G401 (cell line): ENCODE measurements around the gene PARM1. TPM values are rescaled to one million over a fixed set of nuclear protein-coding genes. Genes with fewer than 3 reads are reported as not detected.

Source experiments
- DNase-seq: peaks from one replicate; pipeline ENCODE4 v3.0.0-alpha.2; 2015; ENCODE audit warnings: low spot score
- in situ Hi-C: cut with HindIII; loops from 2 replicates; pipeline ENCODE4 v1.10.0; 2016; ENCODE audit warnings: low sequenced_read_pairs, mixed read lengths
- total RNA-seq: library from RNA; depleted of rRNA; stranded (reverse); fragments of >200 nt; shearing (Covaris generic); gene quantifications from 2 replicates; pipeline ENCODE4 v1.2.3, GENCODE V29; 2014; rRNA removed

Gene PARM1
- total RNA-seq, 1 experiment from 2014 or later, result not detected

DNA sequence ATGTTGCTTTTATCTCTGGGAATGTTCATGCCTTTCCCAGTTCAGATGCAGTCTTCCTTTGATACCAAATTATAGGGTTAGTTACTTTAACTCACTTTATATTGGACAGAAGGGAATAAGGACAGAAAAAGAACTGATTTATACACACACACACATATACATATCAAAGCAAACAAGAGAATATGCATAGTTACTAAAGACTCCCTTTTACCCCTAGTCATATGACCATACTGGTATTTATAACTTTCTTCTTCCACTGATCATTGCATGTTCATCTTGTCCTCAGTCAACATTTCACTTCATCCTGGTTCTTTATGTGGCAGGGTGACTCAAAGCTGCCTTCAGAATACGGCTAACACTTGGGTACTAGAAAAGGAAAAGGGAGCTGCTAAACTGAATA lies 120.4 kb downstream of the PARM1 start:
- in situ Hi-C loops, result no loop called here
- DNase-seq, result no peak

DNA sequence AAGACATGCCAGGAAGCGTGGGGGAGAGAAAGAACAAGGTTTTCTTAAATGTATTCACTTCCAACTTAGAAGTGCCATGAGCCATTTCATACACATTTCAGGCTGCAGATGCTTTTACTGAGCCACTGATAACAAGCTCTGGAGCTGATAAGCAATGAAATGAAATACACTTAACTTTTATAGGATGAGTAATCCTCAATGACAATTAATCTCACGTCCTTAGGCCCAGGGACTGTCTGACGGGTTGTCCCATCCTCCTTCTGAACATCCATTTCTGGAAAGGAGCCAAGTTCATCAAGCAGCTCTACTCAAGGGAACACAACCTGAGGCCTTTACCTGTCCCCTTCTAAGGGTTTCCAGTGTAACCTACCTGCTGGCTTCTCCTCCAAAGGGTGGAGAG lies 121.2 kb downstream of the PARM1 start:
- in situ Hi-C loops, result no loop called here
- DNase-seq, result no peak

DNA sequence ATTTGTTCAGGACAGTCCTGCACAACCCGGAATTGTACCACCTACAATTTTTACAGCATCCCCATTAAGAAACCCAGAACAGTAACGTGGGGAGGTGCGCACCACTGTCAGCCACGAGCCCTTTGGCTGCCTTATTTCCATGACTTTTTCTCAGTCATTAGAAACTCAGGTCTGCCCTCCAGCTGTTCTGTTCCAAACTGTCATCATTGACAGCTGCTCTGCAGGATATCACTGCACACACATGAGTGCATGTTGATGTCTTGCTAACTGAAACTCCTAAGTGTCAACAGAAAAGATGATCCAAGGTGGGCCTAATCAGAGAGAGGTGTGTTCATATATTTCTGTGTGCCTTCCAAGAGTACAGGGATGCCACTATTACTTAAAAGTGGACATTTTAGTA lies 123.4 kb downstream of the PARM1 start:
- DNase-seq, result no peak
- in situ Hi-C loops, result no loop called here

DNA sequence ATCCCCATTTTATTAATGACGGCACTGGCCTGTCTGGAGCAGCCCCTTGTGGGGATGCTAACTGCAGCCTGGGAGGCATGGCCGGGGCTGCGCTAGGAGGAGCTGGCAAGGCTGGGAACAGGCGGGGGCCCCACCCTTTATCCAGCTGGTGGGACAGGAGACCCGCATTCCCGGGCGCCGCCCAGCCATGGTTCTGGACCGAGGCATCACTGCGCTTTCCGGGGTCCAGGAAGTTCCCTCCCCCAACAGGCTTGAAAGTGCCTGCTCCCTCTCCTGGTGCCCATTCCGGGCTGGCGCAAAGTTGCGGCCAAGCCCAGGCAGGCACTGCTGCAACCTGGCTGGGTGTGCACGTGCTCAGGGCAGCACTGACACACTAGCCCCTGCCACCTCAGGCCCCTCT lies 124.5 kb downstream of the PARM1 start:
- in situ Hi-C loops, result no loop called here
- no peak for DNase-seq

DNA sequence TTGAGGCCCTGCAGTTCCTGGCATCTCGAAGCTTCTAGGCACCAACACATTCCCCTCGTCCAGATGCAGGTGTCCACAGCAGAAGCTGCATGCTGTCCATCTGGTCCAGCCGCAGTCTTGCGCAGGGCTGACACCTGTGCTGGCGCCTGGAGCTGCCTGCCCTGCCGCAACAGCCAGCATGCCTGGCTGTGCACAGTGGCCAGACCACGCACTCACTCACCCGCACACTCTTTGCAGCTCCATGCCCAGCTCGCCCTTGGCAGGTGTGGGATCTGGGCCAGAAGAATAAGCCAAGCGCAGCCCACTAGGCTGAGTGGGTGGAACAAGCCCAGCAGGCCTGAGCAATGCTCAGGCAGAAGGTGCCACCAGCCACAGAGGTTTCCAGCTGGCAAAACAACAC lies 125.6 kb downstream of the PARM1 start:
- in situ Hi-C loops, result no loop called here
- no peak for DNase-seq

DNA sequence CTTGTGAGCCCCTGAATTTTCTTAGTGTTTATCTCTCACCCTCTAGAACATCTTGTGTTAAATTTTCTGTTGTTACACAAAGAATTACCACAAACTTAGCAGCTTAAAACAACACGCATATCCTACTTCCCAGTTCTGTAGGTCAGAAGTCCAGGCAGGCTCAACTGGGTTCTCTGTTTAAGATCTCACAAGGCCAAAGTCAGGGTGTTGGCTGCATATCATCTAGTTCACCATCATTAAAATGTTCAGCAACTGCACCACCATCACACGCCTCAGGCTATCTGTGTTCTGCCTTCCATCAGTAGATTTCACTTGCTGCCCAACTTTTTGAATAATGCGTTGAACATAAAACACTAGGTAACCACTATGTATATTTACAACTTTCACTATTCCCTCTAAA lies 130.5 kb downstream of the PARM1 start:
- no peak for DNase-seq
- in situ Hi-C loops, result no loop called here

DNA sequence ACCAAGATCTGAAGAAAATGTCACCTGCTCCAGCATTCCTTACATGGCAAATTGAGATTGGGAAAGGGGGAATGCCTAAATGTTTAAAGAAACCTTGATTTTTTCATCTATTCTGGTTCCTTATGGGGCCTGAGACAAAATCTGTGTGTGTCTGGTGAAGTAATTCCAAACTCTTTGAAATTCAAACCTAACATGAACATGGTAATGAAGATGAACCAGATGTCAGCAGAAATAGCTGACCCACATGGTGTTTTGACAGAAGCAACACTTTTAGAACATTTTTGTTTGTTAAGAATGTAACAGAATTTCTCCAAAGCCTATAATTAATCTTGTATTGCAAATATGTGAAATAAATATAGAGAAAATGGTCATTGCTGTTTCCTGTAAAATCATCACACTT lies 133.0 kb downstream of the PARM1 start:
- DNase-seq, result no peak
- in situ Hi-C loops, result no loop called here

DNA sequence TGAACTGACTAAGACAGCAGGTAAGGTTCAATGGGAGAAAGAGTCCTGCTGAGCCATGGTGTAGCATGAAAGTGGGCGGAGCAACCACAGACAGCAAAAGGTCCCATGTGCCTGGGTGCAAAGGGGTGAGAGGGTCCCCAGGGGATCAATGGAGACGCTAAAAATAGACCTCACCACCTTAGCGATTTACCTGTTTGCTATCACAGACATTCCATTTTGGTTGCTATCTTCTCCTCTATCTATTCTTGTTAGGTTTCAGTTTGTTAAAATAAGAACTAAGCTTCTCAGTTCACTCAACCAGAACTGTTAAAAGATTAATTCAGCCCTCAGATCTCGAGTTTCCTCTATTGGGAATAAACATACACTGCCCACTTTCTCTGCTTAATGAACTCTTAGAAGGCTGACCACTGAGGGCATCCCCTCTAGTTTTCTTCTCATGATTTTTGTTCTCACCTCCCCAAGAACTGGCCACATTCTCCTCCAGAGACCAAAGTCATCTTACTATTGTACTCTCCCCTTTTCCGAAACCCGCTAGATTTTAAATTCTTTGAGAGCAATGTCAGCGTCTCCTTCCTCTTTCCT lies 136.7 kb downstream of the PARM1 start:
- no peak for DNase-seq
- in situ Hi-C loops, result no loop called here

DNA sequence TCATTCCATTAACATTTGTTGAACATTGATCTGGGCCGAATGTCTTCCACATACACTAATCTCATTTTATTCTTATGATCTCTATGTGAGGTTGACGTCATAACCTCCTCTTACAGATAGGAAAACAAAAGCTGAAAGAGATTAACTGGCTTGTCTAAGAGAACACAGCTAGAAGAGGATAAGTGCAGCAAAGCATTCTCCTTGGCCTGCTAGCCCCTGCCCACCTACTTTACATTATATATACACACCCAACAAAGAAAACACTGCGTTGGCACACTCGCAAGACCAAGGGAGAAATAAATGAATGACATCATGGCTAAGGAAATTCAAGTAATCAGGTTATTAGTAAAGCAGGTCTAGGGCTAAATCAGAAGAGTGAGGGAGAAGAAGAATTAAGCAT lies 138.4 kb downstream of the PARM1 start:
- no peak for DNase-seq
- in situ Hi-C loops, result no loop called here

DNA sequence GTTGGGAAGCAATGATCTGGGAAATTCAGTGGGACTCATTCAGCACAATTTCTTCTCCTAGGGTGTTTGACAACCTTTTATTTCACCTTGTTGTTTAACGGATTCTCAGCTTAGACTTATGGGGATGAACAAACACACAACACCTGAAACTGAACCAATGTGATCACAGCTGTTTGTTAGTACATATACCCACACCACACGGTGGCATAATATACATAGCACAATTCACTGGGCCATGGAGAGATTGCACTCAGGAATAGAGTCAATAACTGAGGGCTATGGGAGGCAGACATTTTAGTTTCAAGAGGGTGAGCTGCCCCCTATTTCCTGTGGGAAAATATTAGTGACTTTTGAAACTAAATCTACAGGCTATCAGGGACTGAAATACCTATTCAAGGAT lies 148.0 kb downstream of the PARM1 start:
- DNase-seq, result no peak
- in situ Hi-C loops, result no loop called here

DNA sequence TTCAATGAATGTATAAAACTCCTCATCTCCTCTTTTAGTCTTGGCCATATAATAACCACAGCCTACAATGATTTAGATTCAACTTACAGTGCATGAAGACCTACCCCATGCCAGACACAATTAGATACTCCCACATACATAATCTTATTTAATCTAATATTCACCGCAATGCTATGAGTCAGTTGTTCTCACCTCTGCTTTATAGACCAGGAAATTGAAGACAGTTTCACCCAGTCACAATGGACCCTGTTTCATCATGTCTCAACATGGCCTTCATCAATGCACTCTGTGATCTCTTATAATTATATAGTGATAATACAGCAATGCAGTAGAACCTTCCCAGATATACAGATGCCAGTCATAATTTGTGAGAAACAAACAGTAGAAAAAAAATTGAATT lies 148.6 kb downstream of the PARM1 start:
- in situ Hi-C loops, result no loop called here
- DNase-seq, result no peak

DNA sequence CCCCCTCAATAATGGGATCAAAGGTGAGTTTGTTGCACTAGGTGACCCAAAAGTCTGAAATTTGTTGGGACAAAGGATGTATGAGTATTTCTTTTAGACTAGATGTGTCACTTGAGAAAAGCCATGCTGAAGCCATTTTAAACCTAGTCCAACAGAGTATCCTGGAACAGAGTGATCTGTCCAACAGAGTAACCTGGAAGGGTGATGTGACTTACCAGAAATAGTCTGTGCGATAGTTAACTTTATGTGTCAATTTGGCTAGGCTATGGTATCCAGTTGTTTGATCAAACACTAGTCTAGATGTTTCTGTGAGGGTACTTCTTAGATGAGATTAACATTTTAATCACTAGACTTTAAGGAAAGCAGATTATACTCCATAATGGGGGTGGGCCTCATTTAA lies 154.5 kb downstream of the PARM1 start:
- in situ Hi-C loops, result no loop called here
- no peak for DNase-seq

DNA sequence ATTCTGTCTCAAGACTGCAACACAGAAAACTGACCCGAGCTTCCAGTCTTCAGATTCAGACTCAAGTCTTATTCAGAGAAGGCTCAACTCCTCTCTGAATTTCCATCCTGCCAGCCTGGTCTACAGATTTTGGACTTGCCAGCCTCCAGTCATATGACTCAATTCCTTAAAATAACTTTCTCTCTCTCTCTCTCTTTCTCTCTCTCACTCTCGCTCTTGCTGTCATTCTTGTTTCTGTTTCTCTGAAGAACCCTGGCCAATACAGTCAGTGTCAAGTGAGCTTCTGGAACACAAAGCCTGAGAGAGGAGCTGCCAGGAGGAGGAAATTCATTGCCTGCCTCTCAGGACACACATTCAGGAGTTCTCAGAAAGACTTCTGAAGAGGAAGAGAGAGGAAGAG lies 154.9 kb downstream of the PARM1 start:
- in situ Hi-C loops, result no loop called here
- no peak for DNase-seq

DNA sequence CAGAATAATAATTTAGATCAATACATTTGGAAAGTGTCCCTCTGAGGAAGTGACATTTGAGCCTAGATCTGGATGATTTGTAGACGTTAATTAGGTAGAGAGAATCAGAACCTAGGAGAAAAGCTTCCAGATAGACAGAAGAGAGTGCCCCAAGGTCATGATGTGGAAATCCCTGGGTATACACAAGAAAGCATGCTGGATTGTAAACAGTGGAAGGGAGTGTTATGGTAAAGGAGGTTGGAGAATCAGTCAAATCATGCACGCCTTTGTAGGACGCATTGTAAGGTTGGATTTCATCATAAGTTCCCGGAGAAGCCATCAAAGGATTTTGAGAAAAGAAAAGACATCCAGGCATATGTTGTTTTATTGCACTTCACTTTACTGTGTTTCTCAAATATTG lies 156.3 kb downstream of the PARM1 start:
- DNase-seq, result no peak
- in situ Hi-C loops, result no loop called here

DNA sequence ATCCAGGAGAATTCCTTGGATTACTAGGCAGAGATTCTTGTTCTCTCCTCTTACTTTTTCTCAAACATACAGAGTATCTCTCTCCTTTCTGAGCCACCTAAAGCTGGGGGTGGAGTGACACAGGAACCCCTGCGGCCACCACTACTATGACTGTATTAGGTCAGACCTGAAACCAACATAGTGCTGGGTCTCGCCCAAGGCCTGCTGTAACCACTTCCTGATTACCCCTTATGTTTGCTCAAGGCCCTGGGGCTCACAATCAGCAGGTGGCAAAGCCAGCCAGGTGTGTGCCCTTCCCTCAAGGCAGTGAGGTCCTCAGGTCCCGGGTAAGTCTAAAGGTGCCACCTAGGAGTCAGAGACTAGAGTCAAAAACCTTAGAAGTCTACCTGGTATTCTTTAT lies 166.4 kb downstream of the PARM1 start:
- DNase-seq, result no peak
- in situ Hi-C loops, result no loop called here

Other genes with a start within 250 kb of the PARM1 start
- gene BTC, start 138.6 kb upstream of the PARM1 start, total RNA-seq, result not detected in 2 replicates